ENCODE measurements around the gene MED15.

GRCh38 chr22:20511578-20512229, 4.3 kb downstream of the MED15 start:
- TF ChIP-seq, protein P1, sequence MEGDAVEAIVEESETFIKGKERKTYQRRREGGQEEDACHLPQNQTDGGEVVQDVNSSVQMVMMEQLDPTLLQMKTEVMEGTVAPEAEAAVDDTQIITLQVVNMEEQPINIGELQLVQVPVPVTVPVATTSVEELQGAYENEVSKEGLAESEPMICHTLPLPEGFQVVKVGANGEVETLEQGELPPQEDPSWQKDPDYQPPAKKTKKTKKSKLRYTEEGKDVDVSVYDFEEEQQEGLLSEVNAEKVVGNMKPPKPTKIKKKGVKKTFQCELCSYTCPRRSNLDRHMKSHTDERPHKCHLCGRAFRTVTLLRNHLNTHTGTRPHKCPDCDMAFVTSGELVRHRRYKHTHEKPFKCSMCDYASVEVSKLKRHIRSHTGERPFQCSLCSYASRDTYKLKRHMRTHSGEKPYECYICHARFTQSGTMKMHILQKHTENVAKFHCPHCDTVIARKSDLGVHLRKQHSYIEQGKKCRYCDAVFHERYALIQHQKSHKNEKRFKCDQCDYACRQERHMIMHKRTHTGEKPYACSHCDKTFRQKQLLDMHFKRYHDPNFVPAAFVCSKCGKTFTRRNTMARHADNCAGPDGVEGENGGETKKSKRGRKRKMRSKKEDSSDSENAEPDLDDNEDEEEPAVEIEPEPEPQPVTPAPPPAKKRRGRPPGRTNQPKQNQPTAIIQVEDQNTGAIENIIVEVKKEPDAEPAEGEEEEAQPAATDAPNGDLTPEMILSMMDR (IDR thresholded peaks at IDR 0.05) = no peak
- TF ChIP-seq POLR2A (IDR thresholded peaks at IDR 0.05) = no peak

All from lower leg skin (tissue), 3 donors.